Measurements from ENCODE around the gene PIGH. TPM values are rescaled to one million over a fixed set of nuclear protein-coding genes. Genes with fewer than 3 reads are reported as not detected.
"Not testable (repeated sequence)": the region's sequence is repeated elsewhere in the genome, so short reads cannot be mapped to it uniquely, and the experiment has no call there.

Gene PIGH
- total RNA-seq, 1 donor from 2014 or later: 24.3 TPM

DNA sequence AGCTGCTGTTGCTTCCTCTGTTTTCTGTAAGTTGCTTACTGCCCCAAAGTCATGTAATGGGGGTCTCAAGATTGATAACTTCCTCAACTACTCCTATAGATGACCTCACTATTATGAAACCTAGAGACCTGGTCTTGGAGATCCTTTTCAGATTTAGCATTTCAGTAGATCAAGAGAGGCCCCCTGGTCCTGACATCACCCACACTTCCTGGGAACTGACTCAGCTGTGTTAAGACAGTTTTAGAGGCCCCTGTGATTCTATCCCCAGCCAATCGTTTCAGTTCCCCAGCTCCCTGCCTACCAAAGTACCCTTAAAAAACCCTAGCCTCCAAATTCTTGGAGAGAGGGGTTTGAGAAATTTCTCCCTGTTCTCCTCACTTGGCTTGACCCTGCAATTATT is 10.4 kb upstream of the PIGH start:
- no peak for DNase-seq
- Mint-ChIP-seq H3K27ac (ENCODE audit: unreplicated experiment) (no peak overlapping the region), H3K27me3 (ENCODE audit: unreplicated experiment) (peaks cover 2% of the 10 kb centered on the region), H3K9me3 (ENCODE audit: unreplicated experiment) (peaks cover 1% of the 10 kb centered on the region), H3K4me1 (ENCODE audit: low read depth, unreplicated experiment) (peaks cover 11% of the 10 kb centered on the region), H3K36me3 (ENCODE audit: unreplicated experiment) (no peaks in the 10 kb centered on the region), H3K4me3 (ENCODE audit: unreplicated experiment) (no peak overlapping the region)
- TF ChIP-seq, protein P1, sequence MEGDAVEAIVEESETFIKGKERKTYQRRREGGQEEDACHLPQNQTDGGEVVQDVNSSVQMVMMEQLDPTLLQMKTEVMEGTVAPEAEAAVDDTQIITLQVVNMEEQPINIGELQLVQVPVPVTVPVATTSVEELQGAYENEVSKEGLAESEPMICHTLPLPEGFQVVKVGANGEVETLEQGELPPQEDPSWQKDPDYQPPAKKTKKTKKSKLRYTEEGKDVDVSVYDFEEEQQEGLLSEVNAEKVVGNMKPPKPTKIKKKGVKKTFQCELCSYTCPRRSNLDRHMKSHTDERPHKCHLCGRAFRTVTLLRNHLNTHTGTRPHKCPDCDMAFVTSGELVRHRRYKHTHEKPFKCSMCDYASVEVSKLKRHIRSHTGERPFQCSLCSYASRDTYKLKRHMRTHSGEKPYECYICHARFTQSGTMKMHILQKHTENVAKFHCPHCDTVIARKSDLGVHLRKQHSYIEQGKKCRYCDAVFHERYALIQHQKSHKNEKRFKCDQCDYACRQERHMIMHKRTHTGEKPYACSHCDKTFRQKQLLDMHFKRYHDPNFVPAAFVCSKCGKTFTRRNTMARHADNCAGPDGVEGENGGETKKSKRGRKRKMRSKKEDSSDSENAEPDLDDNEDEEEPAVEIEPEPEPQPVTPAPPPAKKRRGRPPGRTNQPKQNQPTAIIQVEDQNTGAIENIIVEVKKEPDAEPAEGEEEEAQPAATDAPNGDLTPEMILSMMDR (IDR thresholded peaks at IDR 0.05; ENCODE audit: partially characterized antibody, unreplicated experiment): no peak

DNA sequence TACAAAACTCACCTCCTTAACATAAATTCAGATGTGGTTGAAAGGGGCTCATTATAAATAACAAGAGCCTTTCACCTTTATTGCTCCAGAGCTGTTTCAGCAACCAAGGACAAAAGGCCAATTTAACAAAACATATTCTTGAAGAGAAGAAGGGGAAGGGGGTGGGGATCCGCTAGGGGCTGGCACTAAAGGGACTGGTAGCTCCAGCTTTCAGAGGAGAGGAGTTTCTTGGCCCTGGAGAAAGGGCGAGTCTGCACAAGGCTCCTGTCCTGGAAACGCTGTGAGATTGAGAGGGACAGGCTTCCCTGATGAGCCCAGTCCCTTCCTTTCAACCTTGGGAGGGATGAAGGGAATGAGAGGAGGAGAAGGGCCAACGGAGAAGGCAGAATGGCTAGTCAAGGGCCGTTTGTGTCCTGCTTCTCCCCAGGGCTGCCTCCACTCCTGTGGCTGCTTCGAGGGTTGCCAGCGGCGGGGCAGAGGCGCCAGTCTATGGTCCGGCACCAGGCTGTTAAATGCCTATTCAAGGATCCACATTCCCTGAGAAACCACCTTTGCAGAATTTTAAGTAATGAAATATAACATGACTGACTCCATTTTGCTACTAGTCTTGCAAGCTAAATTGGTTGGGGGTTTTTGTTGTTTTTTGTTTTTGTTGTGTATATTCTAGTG is 9.7 kb upstream of the PIGH start:
- no peak for DNase-seq
- peak overlapping the region; percentile 64 for H3K4me3 Mint-ChIP-seq (ENCODE audit: unreplicated experiment)
- H3K4me1 Mint-ChIP-seq (ENCODE audit: low read depth, unreplicated experiment): peaks cover 11% of the 10 kb centered on the region
- H3K36me3 Mint-ChIP-seq (ENCODE audit: unreplicated experiment): no peaks in the 10 kb centered on the region
- TF ChIP-seq, protein P1 (IDR thresholded peaks at IDR 0.05; ENCODE audit: partially characterized antibody, unreplicated experiment): no peak
- H3K9me3 Mint-ChIP-seq (ENCODE audit: unreplicated experiment): peaks cover 1% of the 10 kb centered on the region
- peaks cover 2% of the 10 kb centered on the region for H3K27me3 Mint-ChIP-seq (ENCODE audit: unreplicated experiment)
- peak overlapping the region; percentile 59 for H3K27ac Mint-ChIP-seq (ENCODE audit: unreplicated experiment)

- Mint-ChIP-seq H3K27me3 (ENCODE audit: unreplicated experiment) (no peaks in the 10 kb centered on the region), H3K36me3 (ENCODE audit: unreplicated experiment) (no peaks in the 10 kb centered on the region), H3K9me3 (ENCODE audit: unreplicated experiment) (peaks cover 1% of the 10 kb centered on the region), H3K4me1 (ENCODE audit: low read depth, unreplicated experiment) (peaks cover 11% of the 10 kb centered on the region), H3K27ac (ENCODE audit: unreplicated experiment) (no peak overlapping the region), H3K4me3 (ENCODE audit: unreplicated experiment) (no peak overlapping the region)
- DNase-seq: no peak
- TF ChIP-seq, protein P1 (IDR thresholded peaks at IDR 0.05; ENCODE audit: partially characterized antibody, unreplicated experiment): no peak
Measured at GRCh38 chr14:67607646-67608045, 7.6 kb upstream of the PIGH start.

- TF ChIP-seq, protein P1 (IDR thresholded peaks at IDR 0.05; ENCODE audit: partially characterized antibody, unreplicated experiment): no peak
- Mint-ChIP-seq H3K4me3 (ENCODE audit: unreplicated experiment) (no peak overlapping the region), H3K27me3 (ENCODE audit: unreplicated experiment) (peaks cover 7% of the 10 kb centered on the region), H3K4me1 (ENCODE audit: low read depth, unreplicated experiment) (peaks cover 6% of the 10 kb centered on the region), H3K36me3 (ENCODE audit: unreplicated experiment) (peaks cover 13% of the 10 kb centered on the region), H3K27ac (ENCODE audit: unreplicated experiment) (no peak overlapping the region), H3K9me3 (ENCODE audit: unreplicated experiment) (peaks cover 8% of the 10 kb centered on the region)
- DNase-seq: no peak
Measured at GRCh38 chr14:67602995-67603545, 3.0 kb upstream of the PIGH start.

DNA sequence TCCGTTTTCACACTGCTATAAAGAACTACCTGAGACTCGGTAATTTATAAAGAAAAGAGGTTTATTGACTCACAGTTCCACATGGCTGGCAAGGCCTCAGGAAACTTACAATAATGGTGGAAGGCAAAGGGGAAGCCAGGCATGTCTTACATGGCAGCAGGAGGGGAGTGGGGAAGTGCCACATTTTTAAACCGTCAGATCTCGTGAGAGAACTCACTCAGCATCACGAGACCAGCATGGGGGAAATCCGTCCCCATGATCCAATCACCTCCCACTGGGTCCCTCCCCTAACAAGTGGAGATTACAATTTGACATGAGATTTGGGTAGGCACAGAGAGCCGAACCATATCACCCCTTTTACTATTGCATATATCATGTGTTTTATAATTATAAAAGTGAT is 2.0 kb upstream of the PIGH start:
- Mint-ChIP-seq H3K9me3 (ENCODE audit: unreplicated experiment) (peaks cover 8% of the 10 kb centered on the region), H3K27ac (ENCODE audit: unreplicated experiment) (no peak overlapping the region), H3K4me3 (ENCODE audit: unreplicated experiment) (no peak overlapping the region), H3K4me1 (ENCODE audit: low read depth, unreplicated experiment) (peaks cover 6% of the 10 kb centered on the region), H3K27me3 (ENCODE audit: unreplicated experiment) (peaks cover 7% of the 10 kb centered on the region), H3K36me3 (ENCODE audit: unreplicated experiment) (peaks cover 13% of the 10 kb centered on the region)
- TF ChIP-seq, protein P1 (IDR thresholded peaks at IDR 0.05; ENCODE audit: partially characterized antibody, unreplicated experiment): no peak
- no peak for DNase-seq

DNA sequence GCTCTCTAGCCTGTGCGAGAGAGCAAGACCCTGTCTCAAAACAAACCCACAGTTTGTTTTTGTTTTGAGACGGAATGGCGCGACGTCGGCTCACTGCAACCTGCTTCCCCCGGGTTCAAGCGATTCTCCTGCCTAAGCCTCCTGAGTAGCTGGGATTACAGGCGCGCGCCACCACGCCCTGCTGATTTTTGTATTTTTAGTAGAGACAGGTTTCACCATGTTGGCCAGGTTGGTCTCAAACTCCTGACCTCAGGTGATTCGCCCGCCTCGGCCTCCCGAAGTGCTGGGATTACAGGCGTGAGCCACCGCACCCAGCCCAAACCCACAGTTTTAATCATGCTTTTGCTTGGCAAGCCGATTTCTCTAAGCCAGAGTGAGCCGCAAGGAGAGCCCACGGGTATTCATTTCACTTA is 500 bp upstream of the PIGH start:
- not testable (repeated sequence) for DNase-seq; H3K27me3 Mint-ChIP-seq (ENCODE audit: unreplicated experiment); H3K9me3 Mint-ChIP-seq (ENCODE audit: unreplicated experiment); H3K4me1 Mint-ChIP-seq (ENCODE audit: low read depth, unreplicated experiment)
- Mint-ChIP-seq H3K4me3 (ENCODE audit: unreplicated experiment) (peak overlapping the region; percentile 99), H3K27ac (ENCODE audit: unreplicated experiment) (peak overlapping the region; percentile 94), H3K36me3 (ENCODE audit: unreplicated experiment) (peaks cover 13% of the 10 kb centered on the region)

Data from glutamatergic neuron (in vitro differentiated cells).